ENCODE measurements around the gene SELENOP.
"Not testable (repeated sequence)": the region's sequence is repeated elsewhere in the genome, so short reads cannot be mapped to it uniquely, and the experiment has no call there.

SELENOP gene

DNA sequence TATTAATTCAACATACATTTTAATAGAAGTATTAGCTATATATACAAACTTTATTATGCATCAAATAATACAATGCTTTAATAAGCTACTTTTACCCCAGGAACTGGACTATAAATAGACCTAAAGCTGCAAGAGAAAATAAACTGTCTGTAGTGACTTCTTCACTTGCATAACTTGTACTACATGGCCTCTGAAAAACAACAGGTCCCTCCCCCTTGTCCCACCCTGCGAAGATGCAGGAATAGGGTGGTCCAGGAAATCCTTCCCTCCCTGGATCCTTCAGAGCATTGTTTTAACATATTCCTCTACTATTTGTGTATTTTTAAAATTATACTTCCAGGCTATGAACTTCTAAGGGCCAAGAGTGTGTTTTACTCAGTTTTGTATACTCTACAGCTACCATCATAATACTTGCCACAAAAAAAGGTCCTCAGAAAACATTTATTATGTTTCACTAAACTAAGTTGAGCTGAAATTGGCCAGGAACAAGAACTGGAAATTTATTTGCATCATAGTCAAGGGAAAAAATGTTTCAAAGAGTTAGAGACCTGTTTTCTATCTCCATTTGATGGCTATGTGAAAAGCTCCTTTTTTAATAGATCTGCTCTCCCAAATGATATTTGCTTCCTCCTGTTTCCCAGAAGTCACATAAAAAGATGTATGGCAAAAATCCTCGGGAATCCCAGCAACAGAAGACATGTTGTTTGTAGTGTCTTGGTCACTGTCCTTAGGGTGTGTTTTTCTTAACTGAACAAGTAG is 15.2 kb upstream of the SELENOP start:
- DNase-seq (ENCODE audit: low read depth in 2 of 2): no peak

DNA sequence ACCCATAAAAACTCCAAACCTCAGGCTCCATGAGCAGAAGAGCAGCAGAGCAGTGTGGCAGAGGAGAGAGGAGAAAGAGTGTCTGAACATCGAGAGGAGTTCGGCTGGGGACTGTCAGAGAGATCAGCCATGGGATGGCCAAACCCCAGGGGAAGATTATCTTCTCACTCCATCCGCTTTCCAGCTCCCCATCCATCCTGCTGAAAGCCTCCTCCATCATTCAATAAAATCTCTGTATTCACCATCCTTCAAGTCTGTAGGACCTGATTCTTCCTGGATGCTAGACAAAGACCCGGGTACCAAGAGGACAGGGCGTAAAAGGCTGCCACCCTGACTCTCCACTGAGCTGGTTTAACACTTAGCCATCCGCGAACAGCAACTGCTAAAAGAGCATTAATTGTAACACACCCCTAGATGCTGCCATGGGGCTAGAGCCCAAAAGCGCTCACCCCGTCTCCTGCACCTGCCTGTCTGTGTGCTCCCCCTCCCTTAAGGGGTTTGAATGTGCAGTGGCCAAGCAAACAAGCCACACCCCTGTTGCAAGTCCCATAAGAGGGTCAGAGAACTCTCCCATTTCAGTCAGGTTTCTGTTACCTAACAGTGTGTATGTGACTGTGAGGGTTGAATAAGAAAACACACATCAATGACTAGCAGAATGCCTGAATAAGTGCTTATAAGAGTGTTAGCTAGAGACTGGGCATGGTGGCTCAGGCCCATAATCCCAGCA is 13.9 kb upstream of the SELENOP start:
- no peak for DNase-seq (ENCODE audit: low read depth in 2 of 2)

DNA sequence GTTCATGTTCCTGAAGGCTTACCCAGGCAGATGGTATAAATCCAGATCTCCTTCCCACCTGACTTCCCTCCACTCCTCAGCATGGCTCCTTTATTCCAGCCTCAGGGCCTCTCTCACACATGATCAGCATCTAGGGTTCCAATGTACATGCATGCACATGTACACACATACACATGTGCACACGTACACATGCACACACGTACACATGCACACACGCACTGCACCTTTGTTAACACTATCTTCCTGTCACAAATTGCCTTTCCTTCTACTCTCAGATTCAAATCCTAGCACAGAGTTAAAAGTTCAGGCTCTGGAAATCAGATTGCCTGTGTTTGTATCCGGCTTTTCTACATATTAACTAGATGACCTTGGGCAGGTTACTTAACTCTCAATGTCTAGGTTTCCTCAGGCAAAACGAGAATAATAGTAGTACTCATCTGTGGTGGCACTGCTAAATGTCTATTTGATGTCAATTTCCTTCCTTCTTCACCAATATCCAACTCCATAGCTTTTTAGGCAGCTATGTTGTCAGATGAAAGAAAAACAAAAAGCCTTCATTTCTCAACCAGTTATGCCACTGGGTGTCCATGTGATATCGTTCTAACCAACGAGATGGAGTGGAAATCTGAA is 12.8 kb upstream of the SELENOP start:
- DNase-seq (ENCODE audit: low read depth in 2 of 2): no peak

DNA sequence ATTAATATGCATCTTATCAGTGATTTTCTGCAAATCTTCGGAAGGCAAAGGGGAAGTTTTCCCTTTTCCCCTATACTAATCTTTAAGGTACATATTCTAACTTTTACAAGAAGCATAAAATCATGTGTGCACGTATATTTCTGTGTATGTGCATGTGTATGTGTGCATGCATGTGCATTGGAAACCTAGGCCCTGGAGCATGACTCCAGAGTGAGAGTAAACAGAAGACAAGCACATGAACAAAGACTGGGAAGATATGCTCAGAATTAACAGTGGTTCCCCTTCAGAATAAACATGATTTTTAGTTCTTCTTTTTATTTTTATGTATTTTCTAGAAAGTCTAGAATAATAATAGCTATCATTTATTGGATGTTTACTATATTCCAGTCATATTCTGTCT is 10.9 kb upstream of the SELENOP start:
- no peak for DNase-seq (ENCODE audit: low read depth in 2 of 2)

DNA sequence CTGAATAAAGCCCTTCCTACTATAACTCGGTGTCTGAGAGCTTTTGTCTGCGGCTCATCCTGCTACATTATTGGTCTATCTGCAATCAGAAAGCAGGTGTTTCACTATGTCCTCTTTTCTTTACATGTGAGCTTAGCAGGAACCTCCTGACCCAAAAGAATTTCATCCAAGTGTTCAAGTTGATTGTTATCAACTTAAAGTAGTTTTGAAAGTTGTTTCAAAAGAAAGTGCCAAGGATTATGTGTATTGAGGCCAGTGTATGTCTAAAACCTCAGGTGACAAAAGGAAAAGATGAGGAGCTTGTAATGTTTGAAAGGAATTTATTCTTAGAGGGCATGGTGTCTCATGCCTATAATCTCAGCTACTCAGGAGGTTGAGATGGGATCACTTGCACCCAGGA is 8.1 kb upstream of the SELENOP start:
- no peak for DNase-seq (ENCODE audit: low read depth in 2 of 2)

DNA sequence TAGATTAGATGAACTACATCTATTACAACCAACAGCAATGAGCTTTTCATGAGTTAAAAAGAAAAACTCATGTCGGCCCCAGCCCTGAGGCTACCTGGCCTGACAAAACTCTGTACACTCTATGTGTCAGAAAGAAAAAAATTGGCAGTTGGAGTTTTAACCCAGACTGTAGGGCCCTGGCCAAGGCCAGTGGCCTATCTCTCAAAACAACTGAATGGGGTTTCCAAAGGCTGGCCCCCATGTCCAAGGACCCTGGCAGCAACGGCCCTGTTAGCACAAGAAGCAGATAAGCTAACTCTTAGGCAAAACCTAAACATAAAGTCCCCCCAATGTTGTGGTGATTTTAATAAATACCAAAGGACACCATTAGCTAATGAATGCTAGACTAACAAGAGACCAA is 4.9 kb upstream of the SELENOP start:
- DNase-seq (ENCODE audit: low read depth in 2 of 2): not testable (repeated sequence)

DNA sequence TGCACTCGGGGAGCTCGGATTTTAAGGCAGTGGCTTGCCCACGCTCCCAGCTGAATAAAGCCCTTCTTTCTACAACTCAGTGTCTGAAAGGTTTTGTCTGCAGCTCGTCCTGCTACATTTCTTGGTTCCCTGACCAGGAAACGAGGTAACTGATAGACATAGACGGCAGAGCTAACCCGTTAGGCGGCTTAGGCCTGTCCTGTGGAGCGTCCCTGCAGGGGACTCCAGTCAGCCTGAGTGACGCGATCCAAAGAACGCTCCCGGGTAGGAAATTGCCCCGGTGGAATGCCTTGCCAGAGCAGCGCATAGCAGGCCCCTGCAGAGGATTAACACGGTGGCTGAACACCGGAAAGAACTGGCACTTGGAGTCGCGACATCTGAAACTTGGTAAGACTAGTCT is 1.8 kb upstream of the SELENOP start:
- DNase-seq (ENCODE audit: low read depth in 2 of 2): no peak

DNA sequence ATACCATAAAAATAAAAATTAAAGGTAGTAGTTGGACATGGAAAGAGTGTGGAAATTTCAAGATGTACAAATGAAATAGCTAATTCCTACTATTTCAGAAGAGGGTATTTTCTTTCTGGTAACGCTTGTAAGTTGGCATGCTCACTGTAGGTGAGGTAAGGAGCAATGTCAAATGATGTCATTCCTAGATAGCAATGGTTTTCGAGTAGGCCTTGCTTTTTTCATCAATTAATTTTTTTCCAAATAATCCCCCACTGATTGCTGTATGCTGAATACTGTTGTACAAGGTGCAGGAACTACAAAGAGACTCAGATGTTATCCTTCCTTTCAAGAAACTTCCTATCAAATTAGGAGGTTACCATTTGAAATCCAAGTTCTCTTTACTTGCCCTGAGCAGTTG is 928 bp upstream of the SELENOP start:
- DNase-seq (ENCODE audit: low read depth in 2 of 2): no peak

DNA sequence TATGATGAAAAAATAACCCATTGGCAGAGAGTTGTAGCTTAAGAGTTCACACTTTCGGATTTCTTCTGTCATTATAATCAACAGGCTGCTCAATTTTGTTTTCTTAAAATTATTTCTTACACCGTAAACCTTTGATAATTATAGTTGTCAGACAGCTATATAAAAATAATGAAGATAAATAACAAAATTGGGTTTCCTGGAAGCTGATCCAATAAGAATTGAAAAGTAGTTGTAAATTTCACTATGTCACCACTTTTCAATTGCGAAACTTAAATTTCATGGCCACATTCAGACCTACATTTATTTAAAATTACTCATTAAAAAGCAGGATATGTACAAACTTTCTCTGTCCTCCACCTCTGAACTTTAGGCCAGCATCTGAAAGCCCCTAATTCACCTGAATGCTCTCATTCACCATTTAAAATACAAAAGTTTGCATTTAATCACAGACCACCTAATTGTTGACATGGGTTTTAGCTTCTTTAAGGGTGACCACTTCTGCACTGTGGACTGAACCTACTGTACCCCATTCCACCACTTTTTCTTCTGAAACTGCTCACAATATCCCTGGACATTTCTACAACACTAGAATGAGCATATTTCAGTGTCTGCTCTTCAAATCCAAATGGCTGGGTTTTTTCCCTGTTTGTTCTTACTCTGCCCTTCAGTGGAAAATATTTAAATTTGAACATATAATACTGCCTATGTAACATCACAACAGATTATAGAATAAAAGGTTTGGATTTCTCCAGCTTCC is 680 bp downstream of the SELENOP start:
- no peak for DNase-seq (ENCODE audit: low read depth in 2 of 2)

DNA sequence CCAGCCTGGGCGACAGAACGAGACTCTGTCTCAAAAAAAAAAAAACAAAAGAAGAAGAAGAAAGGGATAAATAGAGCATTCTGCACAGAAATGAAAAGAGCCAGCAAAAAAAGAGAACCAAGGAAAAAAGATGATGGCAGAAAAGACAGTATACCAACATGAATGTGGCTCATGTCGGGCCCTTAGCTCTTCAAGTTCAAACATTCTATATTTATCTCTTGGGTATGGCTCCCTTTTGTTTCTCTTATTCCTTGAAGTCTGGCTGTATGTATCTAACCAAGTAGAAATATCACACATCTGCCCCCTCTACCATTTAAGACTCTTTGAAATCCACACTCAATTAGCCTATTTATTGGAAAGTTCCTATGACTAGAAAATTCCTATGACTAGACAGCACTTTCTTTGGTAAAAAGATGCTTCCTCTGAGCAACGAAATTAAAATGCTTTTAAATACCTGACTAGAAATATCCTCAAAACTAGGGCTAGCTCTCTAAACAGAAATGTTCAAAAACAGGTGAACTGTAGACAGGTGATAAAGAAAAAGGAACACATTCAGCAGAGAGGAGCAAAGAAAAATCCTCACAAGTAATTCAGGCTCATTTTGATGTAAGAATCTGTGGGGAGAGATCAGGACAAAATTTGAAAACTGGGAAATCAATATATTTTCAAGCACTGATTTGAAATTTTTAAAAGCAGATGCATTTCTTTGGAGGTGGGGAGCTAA is 2.6 kb downstream of the SELENOP start:
- no peak for DNase-seq (ENCODE audit: low read depth in 2 of 2)

DNA sequence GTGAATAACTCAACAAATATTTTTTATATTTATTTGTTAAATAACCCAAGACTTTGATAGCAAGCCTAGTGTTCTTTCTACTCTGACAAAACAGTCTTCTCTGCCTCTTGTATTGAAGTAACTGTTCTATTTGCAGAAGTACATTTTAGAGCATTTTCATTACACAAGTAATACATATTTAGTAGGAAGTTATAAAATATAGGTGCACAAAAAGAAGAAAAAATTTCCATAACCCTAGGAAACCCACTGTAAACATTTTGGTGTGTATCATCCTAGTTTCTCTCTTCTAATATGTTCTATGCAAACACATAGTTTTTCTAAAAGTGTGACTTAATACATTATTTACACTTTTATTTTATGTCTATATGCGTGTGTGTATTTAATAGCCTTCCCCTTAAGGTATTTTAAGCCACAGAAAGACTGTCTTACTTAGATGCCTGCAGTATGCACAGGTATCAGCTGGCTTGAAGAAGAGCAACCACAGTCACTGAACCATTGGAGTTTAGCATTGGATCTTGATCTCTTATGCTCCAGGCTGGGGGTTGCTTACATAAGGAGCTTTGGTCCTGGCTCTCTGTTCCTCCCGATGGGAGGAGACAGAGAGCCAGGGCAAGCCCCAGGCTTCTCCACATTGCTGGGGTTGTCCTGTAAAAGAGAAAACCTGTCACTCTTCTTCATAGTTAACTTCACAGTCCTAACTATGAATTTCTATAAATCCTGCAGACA is 3.8 kb downstream of the SELENOP start:
- no peak for DNase-seq (ENCODE audit: low read depth in 2 of 2)

DNA sequence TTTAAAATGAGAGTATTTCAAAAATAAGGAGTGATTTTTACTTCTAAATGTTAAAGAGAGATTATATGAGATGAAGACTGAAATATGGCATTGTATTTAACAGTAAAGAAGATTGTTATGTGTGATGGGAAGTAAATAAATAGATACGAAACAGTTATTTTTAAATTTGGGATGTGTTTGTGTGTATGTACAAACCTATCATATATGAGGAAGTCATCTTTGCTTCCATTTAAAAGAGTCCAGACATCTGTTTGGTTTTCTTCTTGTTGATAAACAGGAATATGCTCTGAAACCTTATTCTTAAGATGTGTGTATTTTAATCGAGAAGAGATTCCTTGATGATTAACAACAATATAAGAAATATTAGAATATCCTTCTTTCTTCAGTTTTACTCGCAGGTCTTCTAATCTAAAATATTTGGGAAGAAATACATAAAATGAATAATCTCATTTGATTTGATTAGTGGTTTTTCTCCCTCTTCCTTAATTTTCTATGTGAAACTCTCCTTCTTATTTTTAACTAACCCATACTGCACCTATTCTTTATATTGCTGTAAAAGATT is 4.9 kb downstream of the SELENOP start:
- no peak for DNase-seq (ENCODE audit: low read depth in 2 of 2)

DNA sequence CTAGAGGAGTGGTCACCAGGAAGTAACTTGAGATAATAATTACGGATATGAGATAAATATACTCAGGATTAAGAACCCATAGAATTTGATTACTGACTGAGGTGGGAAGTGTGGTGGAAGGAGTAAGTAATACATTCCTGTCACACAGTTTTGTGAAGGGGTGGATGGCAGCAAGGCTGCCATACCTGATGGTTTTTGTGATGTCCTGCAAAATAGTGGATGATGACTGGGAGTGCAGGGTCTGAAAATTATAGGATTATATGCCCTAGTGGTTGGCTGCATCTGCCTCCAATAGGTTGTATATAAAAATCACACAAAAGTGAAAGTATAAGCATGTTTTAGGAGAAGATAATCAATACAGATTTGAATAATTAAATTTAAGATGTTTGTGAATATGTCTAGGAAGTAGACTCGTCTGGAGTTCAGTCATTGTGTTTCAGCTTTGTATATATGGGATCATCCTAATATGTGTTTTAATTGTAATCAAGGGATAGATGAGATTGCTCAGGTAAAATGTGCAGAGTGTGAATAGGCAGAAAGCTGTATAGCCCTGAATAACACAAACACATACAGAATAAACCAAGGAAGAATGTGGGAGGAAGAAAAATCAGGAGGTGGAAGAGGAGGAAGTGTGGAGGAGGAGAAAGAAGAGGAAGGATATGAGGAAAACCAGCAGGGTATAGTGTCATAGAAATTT is 5.5 kb downstream of the SELENOP start:
- no peak for DNase-seq (ENCODE audit: low read depth in 2 of 2)

DNA sequence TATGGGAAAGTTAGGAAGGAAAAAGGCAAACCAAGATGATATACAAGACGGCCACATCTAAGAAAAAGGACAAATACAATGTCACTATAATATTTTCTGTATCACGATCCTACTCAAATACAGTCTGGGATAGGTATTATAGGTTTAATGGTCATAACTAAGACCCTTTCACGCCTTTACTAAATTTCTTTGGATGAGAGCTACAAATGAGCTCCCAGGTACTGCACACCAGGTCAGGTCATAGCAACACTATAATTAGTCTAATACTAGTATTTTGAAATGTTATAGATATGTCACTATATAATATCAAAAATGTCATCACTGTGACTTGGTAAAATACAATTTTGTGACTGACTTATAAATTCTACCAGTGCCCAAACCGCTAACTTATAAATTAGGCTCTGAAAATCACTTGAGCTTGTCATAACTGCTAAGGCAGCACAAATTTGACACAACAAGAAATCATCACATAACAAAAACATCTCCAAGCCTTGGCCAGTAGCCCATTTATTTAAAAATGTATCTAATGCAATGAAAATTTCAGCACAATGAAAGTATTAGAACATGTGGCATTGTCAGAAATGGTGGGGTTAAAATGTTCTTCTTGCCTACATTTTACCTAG is 6.9 kb downstream of the SELENOP start:
- no peak for DNase-seq (ENCODE audit: low read depth in 2 of 2)

DNA sequence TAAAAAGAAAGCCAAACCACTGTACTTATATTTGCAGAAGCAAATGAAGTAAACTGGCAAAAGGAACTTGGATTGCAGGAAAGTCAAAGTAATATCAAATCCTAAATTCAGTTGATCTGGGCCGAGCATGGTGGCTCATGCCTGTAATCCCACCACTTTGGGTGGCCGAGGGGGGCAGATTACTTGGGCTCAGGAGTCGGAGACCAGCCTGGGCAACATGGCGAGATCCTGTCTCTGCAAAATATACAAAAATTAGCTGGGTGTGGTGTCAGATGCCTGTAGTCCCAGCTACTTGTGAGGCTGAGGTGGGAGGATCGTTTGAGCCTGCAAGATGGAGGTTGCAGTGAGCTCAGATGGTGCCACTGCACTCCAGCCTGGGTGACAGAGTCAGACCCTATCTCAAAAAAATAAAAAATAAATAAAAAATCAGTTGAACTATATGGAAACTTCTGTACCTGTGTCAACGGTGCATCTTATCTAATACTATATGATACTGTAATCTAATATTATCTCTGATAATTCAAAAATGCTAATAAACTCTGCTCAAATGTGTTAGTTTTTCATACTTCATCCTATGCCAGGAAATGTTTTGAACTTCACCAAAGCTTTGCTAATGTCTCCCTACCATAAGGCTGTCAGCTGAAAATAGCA is 10.1 kb downstream of the SELENOP start:
- DNase-seq (ENCODE audit: low read depth in 2 of 2): no peak

DNA sequence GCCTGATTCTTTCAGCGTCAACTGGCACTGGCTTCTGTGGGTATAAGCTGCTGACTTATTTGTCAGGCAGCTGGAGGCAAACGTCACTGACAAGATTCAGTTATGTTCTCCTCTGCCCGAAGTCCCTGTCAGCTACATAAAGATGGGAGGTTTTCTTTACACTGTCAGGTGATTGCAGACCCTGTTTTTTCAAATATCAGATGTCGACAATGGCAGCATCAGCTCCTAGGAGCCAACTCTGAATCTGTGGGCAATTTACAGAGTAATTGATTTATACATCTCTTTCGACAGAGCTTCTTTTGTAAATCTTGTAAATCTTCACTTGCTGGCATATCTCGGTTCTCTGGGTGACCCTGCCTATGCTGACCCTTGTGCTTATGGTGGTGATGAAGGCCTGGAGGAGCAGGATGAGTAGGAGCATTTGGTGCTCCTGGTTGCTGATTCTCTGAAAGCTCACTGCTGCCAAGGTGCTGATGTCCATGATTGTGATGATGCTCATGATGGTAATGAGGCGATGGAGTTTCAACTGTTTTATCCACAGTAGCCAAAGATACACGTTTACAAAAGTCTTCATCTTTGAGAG is 10.9 kb downstream of the SELENOP start:
- DNase-seq (ENCODE audit: low read depth in 2 of 2): no peak

DNA sequence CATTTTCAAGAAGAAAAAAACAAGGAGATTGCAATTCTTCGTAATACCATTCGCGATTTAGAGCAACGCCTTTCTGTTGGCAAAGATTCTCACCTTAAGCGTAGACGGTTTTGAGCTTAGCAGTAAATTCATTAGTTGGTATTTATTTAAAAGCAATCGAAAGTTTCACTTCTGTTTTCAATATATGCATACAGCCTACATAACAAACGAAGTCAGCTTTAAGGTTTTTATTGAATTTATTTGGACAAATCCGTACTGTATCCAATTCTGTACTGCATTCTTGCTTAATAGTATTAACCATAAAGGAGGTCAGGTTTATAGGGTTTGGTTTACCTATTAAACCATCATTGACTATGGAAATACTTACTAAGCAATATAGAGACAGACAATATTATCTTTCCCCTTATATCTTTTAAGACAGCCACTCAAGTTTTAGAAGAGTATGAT is 12.0 kb downstream of the SELENOP start:
- no peak for DNase-seq (ENCODE audit: low read depth in 2 of 2)

DNA sequence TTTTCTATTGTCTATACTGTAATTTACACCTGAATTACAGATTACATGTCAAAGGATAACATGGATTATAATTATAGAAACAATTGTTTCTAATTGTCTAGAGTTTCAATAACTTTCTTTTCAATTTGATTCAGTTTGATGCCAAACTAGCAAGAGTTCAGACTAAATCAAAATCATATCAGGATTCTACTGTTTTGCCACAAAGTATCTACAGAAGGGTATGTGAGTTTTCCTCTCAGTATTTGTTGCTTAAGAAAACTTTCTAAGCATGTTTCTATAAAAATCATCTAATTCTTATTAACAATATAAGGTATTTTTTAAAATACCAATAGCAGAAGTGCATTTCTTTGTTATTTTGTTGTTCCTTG is 12.5 kb downstream of the SELENOP start:
- no peak for DNase-seq (ENCODE audit: low read depth in 2 of 2)

Measured in stimulated activated CD8-positive, alpha-beta memory T cell treated with anti-CD3 and anti-CD28 coated beads, Interleukin-2, amount 100 ng/mL, for 48 hours (primary cell).